ENCODE results near the gene BMPR2.

- TF ChIP-seq CTCF (IDR thresholded peaks at IDR 0.05) (no peak), POLR2AphosphoS5 (IDR thresholded peaks at IDR 0.05; ENCODE audit: insufficient read depth in 1 of 2, low read depth in 1 of 2) (no peak)
Measured at GRCh38 chr2:202373490-202373889, 2.6 kb upstream of the BMPR2 start.

Measured in vagina (tissue), 2 donors.